Gastroesophageal sphincter (tissue), 3 donors: ENCODE results near the gene BCO2.

Experiments
- EP300 ChIP-seq: sonication (generic); formaldehyde crosslinking; IDR thresholded peaks from one replicate; pipeline ENCODE4 v1.6.1; 2017; ENCODE audit warnings: antibody characterized with exemption, mild to moderate bottlenecking
- POLR2AphosphoS5 ChIP-seq: sonication (generic); formaldehyde crosslinking; IDR thresholded peaks from one replicate; pipeline ENCODE4 v1.6.1; 2017; ENCODE audit warnings: antibody characterized with exemption
- TF ChIP-seq, protein P1 (sequence below), 4 experiments: fragments of 200-600 bp in 2 of 4; fragments of 450-650 bp in 2 of 4; sonication (generic) in 1 of 4; IDR thresholded peaks; one replicate each; pipeline ENCODE4 v1.5.1; 2017 to 2019; ENCODE audit warnings: antibody characterized with exemption in 4 of 4, mild to moderate bottlenecking in 2 of 4, moderate library complexity in 2 of 4

DNA sequence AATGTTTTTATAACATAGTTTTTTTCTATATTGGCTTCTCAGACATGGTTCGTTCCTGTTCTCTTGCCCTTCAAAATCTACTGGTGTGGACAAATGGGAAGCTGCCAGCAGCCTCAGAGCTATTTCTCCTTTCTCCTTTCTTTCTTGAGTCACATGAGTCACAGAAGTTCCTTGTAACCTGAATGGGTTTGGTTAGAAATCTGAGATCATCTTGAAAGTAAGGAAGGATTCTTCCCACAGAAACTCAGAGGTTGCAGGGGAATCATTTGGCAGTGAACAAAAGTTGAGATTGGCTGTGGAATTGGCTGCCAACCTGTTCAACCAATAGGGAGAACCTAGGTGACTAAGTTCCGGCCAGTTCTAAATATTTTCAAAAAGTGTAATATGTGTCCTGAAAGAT lies 72.9 kb downstream of the BCO2 start:
- TF ChIP-seq, protein P1, sequence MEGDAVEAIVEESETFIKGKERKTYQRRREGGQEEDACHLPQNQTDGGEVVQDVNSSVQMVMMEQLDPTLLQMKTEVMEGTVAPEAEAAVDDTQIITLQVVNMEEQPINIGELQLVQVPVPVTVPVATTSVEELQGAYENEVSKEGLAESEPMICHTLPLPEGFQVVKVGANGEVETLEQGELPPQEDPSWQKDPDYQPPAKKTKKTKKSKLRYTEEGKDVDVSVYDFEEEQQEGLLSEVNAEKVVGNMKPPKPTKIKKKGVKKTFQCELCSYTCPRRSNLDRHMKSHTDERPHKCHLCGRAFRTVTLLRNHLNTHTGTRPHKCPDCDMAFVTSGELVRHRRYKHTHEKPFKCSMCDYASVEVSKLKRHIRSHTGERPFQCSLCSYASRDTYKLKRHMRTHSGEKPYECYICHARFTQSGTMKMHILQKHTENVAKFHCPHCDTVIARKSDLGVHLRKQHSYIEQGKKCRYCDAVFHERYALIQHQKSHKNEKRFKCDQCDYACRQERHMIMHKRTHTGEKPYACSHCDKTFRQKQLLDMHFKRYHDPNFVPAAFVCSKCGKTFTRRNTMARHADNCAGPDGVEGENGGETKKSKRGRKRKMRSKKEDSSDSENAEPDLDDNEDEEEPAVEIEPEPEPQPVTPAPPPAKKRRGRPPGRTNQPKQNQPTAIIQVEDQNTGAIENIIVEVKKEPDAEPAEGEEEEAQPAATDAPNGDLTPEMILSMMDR (IDR thresholded peaks at IDR 0.05): no peak
- TF ChIP-seq POLR2AphosphoS5 (no peak), EP300 (no peak)
